AG04450 (cell line): ENCODE measurements around the gene NHERF2. TPM values are rescaled to one million over a fixed set of nuclear protein-coding genes. Genes with fewer than 3 reads are reported as not detected.

Experiments
- CTCF ChIA-PET: fragments of 300-600, 350-600 bp; formaldehyde crosslinking; extraction: SDS; loops from one replicate; lab custom pipeline; 2022; ENCODE audit warnings: antibody characterized with exemption, inconsistent platforms; lab: Charles Lee
- POLR2A ChIA-PET: fragments of 350-600 bp; formaldehyde crosslinking; extraction: SDS; loops from one replicate; lab custom pipeline; 2021; ENCODE audit warnings: antibody characterized with exemption, inconsistent platforms; lab: Yijun Ruan, JAX
- DNase-seq: peaks from one replicate; pipeline ENCODE4 v3.0.0-alpha.2; 2011; ENCODE audit warnings: low read depth, low spot score
- H3K27ac ChIP-seq: one replicate; pipeline ENCODE4 v1.5.1; 2012; ENCODE audit warnings: low read depth, low read length, control low read depth
- H3K27me3 ChIP-seq: one replicate; pipeline ENCODE4 v1.6.0; 2012; ENCODE audit warnings: low read length; ENCODE audit not compliant: control insufficient read depth, insufficient read depth
- H3K4me3 ChIP-seq: 2 replicates; pipeline ENCODE4 v1.5.1; 2011; ENCODE audit warnings: mild to moderate bottlenecking, low read depth, low read length, control low read depth
- H3K9me3 ChIP-seq: 2 replicates; pipeline ENCODE4 v1.5.1; 2012; ENCODE audit warnings: low read length; ENCODE audit not compliant: control insufficient read depth, insufficient read depth
- CTCF ChIP-seq: IDR thresholded peaks from 2 replicates; pipeline ENCODE4 v1.5.1; 2011; ENCODE audit warnings: low read depth, low read length, control low read depth, inconsistent platforms
- polyA plus RNA-seq: library from polyadenylated mRNA; depleted of rRNA; stranded (reverse); fragments of >200 nt; gene quantifications from 2 replicates; pipeline ENCODE4 v1.2.3, GENCODE V29; 2011

Gene NHERF2
- polyA plus RNA-seq, 1 experiment = 16.7 TPM

DNA sequence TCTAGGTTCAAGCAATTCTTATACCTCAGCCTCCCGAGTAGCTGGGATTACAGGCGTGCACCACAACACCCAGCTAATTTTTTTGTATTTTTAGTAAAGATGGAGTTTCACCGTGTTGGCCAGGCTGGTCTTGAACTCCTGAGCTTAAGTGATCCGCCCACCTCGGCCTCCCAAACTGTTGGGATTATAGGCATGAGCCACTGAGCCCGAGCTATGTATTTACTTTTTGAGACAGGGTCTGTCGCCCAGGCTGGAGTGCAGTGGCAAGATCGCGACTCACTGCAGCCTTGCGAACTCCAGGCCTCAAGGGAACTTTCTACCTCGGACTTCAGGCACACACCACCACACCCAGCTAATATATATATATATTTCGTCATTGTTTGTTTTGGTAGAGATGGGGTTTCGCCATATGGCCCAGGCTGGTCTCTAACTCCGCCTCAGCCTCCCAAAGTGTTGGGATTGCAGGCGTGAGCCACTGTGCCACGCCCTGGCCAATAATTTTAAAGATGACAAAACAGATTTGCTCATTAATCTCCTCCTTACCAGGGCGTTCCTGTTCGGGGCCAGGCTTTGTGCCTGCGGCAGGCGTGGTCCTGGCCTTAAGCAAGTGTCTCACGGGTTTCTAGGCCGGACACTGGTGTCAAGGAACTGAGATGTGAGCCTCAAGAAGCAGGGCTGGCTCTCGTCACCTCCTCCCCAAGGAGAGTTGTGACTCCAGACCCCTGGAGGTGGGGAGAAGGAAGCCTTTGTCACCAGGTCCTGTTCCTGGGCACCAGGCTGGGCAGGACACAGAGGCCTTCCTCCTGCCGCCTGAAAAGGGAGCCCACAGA, 11.4 kb upstream of the NHERF2 start:
- ChIA-PET POLR2A (interaction anchor here (0.7 kb wide), 1 partner anchor 140 kb away, joined by 3 read pairs; the partner anchor contains the start of gene TRAF7), CTCF (no interaction called here)
- H3K27me3 ChIP-seq = peaks cover 5% of the 10 kb centered on the region
- TF ChIP-seq CTCF = no peak
- no peak for DNase-seq
- H3K9me3 ChIP-seq = no peaks in the 10 kb centered on the region
- H3K27ac ChIP-seq = no peak overlapping the region
- no peak overlapping the region for H3K4me3 ChIP-seq

DNA sequence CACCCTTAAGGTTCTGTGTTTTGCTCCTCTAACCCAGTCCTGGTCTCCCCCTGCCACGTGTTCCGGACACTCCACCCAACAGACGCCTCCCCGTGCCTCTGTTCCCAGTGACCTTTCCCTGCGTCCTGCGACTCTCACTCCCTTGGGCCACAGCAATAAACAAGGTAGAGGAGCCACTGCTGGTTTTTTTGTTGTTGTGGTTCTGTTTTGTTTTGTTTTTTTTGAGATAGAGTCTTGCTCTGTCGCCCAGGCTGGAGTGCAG, 10.8 kb upstream of the NHERF2 start:
- no peak for TF ChIP-seq CTCF
- ChIA-PET POLR2A (interaction anchor here (0.7 to 1.2 kb wide), 3 partner anchors 51 to 139 kb away, joined by 3 to 5 read pairs (median 4); partner anchors contain the start of genes RPS2 and TRAF7), CTCF (interaction anchor here (0.8 to 1.6 kb wide), 3 partner anchors 8 to 124 kb away, joined by 3 to 8 read pairs (median 4); no protein-coding TSS in a partner anchor)
- H3K9me3 ChIP-seq = no peaks in the 10 kb centered on the region
- H3K4me3 ChIP-seq = no peak overlapping the region
- peaks cover 5% of the 10 kb centered on the region for H3K27me3 ChIP-seq
- DNase-seq = no peak
- no peak overlapping the region for H3K27ac ChIP-seq

GRCh38 chr16:2016407-2016922, 10.2 kb upstream of the NHERF2 start:
- peaks cover 5% of the 10 kb centered on the region for H3K27me3 ChIP-seq
- H3K27ac ChIP-seq = no peak overlapping the region
- peak; percentile 45 for TF ChIP-seq CTCF
- no peak for DNase-seq
- H3K4me3 ChIP-seq = no peak overlapping the region
- ChIA-PET POLR2A (interaction anchor here (0.7 to 1.2 kb wide), 4 partner anchors 9 to 139 kb away, joined by 3 to 9 read pairs (median 4); partner anchors contain the start of genes RPS2 and TRAF7), CTCF (interaction anchor here (0.8 to 1.6 kb wide), 3 partner anchors 8 to 124 kb away, joined by 3 to 8 read pairs (median 4); no protein-coding TSS in a partner anchor)
- H3K9me3 ChIP-seq = no peaks in the 10 kb centered on the region

- peak within 1 kb of the TSS; percentile 4; the same call in 1 of the 2 replicates for H3K4me3 ChIP-seq
- CTCF ChIA-PET = interaction anchor here (1.6 kb wide), 1 partner anchor 37 kb away, joined by 3 read pairs; no protein-coding TSS in a partner anchor
Measured at GRCh38 chr16:2019518-2019920, 7.2 kb upstream of the NHERF2 start, which contains the start of gene NPW. Gene NPW (plus strand): TSS chr16:2019785.

More at GRCh38 chr16:2019518-2019920, 7.2 kb upstream of the NHERF2 start, which contains the start of gene NPW:
- Histone ChIP-seq H3K9me3 (no peaks in the 10 kb centered on the region), H3K27ac (no peak within 1 kb of the TSS), H3K27me3 (peaks cover 5% of the 10 kb centered on the region)
- POLR2A ChIA-PET = interaction anchor here (0.6 kb wide), 1 partner anchor 136 kb away, joined by 3 read pairs; the partner anchor contains the start of gene TRAF7
- DNase-seq = no peak
- no peak for TF ChIP-seq CTCF
